Body of pancreas (tissue), 4 donors: Measurements from ENCODE around the gene KCTD5.
"Not testable (repeated sequence)": the region's sequence is repeated elsewhere in the genome, so short reads cannot be mapped to it uniquely, and the experiment has no call there.

ENCODE experiments used
- CTCF ChIP-seq, 7 experiments: fragments of 450-650 bp in 4 of 7; fragments of 200-600 bp in 3 of 7; sonication (generic) in 3 of 7; IDR thresholded peaks; one replicate each; pipeline ENCODE4 v1.5.1; 2016 to 2019; ENCODE audit warnings: antibody characterized with exemption in 7 of 7
- POLR2A ChIP-seq, 3 donors: fragments of 450-650 bp; IDR thresholded peaks; one replicate each; pipeline ENCODE4 v1.6.1; 2016; ENCODE audit warnings: antibody characterized with exemption in 3 of 3, mild to moderate bottlenecking in 2 of 3

- not testable (repeated sequence) for TF ChIP-seq CTCF, POLR2A (IDR thresholded peaks at IDR 0.05)
Observed at GRCh38 chr16:2679902-2680301, 2.4 kb upstream of the KCTD5 start.
